GM19025 (cell line): ENCODE measurements around the gene C2CD4B.

Experiments
- ATAC-seq: cut with Tn5 transposase; IDR thresholded peaks from one replicate; pipeline ENCODE4 v1.9.1; 2021; ENCODE audit warnings: mild to moderate bottlenecking, low read depth, moderate library complexity; ENCODE audit not compliant: unreplicated experiment

The C2CD4B gene

GRCh38 chr15:62150445-62150844 lies 14.6 kb downstream of the C2CD4B start:
- ATAC-seq: no peak

GRCh38 chr15:62149729-62150128 lies 15.4 kb downstream of the C2CD4B start:
- no peak for ATAC-seq

DNA sequence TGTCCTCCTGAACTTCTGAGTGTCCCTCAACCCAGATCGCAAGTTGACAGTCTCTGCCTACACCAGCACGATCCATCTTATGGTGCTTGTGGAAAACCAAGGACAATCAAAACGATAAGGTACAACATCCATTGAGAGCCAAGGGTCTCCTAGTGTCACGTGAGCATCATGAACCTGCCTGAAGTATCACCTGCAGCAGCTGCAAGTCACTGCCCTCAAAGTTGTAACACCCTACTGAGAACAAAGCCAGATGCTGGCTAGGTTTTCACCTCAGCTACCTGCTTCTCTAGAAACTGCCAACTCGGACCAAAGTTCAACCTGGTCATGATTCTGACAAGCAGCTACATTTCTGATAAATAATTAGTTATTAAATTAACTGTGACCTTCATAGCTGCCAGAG lies 17.5 kb downstream of the C2CD4B start:
- no peak for ATAC-seq

- ATAC-seq: no peak
These were observed 17.9 kb downstream of the C2CD4B start for GRCh38 chr15:62147149-62147548.

DNA sequence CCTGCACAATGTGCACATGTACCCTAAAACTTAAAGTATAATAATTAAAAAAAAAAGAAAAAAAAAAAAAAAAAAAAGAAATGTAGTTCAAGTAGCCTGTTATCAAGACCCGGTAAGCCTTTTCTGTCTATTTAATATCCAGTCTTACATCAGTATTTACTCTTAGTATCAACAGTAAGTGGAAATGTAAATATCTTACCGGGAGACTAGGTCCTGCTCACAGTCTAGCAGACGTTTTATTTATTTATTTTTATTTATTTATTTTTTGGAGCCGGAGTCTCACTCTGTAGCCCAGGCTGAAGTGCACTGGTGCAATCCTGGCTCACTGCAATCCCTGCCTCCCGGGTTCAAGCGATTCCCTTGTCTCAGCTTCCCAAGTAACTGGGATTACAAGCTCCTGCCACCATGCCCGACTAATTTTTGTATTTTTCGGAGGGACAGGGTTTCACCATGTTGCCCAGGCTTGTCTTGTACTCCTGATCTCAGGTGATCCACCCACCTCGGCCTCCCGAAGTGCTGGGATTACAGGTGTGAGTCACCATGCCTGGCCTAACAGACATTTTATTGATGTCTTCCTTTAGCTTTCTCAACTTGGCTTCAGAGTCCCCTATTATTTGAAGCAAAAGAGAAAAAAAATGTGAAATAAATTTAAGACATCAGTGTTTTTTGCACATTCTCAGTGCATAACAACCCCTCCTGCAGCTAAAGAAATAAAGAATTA lies 19.9 kb downstream of the C2CD4B start:
- ATAC-seq: no peak

DNA sequence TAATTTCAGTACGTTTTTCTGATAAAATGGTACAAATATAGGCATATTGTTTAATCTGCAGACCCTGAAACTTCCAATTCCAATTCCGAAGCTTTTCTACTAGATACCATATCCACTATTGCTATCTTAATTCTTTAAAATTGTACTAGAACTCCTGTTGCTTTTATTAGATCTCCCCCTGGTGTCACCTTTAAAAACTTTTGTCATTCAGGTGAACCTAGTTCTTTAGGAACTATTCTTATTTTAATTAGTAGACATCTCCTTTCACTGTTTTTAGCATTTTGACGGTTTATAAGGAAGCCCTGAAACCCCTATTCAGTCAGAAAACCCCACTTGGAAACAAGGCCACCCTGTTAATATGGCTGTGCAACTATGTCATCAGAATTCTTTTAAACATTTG lies 22.3 kb downstream of the C2CD4B start:
- ATAC-seq: no peak

- ATAC-seq: no peak
These were observed 23.2 kb downstream of the C2CD4B start for GRCh38 chr15:62141643-62142588.

DNA sequence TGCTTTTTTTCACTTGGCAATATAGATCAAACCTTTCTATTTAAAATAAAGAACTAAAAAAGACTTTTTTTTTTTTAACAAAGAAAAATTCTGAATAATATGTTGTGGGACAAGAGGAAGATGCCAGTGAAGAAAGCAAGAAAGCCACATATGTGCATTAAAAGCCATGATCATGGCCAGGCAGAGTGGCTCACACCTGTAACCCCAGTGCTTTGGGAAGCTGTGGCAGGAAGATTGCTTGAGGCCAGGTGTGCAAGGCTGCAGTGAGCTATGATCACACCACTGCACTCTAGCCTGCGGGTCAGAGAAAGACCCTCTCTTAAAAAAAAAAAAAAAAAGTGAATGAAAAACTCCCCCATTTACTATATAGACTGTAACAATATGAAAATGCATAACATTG lies 23.9 kb downstream of the C2CD4B start:
- ATAC-seq: no peak

DNA sequence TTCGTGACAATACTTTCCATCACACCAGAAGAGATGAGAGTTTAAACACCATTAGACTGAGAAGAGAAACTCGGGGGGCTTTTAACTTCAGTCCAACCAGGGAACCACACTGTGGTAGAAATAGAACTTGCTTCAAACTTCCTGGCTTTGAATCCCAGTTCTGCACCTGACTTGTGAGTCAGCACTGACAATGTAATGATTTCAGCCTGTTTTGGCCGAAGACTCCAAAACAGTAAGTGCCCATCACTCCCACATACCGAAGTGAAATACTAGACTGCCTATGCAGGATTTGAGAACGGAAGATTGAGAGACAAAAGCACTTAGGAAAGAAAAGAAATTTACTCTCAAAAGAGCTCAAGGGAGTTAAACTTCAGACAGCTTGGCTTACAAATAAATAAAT lies 27.0 kb downstream of the C2CD4B start:
- no peak for ATAC-seq

GRCh38 chr15:62136911-62137865 lies 27.9 kb downstream of the C2CD4B start:
- ATAC-seq: no peak

GRCh38 chr15:62135532-62136134 lies 29.5 kb downstream of the C2CD4B start:
- no peak for ATAC-seq

DNA sequence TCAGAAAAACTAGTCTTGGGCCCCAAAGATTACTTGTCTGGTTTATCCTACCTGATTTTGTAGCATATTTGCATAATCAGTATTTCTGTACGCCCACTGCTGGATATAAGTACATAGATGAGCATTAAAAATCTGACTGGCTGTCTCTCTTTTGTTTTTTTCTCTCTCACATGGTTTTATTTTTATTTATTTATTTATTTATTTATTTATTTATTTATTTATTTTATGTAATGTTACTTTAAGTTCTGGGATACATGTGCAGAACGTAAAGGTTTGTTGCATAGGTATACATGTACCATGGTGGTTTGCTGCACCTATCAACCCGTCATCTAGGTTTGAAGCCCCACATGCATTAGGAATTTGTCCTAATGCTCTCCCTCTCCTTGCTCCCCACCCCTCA lies 31.9 kb downstream of the C2CD4B start:
- ATAC-seq: no peak

GRCh38 chr15:62128916-62129315 lies 36.2 kb downstream of the C2CD4B start:
- ATAC-seq: no peak

- no peak for ATAC-seq
These were observed 38.7 kb downstream of the C2CD4B start for GRCh38 chr15:62126364-62126763.

- ATAC-seq: no peak
These were observed 39.3 kb downstream of the C2CD4B start for GRCh38 chr15:62125773-62126172.

- no peak for ATAC-seq
These were observed 40.1 kb downstream of the C2CD4B start for GRCh38 chr15:62124973-62125303.

- ATAC-seq: no peak
These were observed 40.7 kb downstream of the C2CD4B start for GRCh38 chr15:62124176-62124972.

DNA sequence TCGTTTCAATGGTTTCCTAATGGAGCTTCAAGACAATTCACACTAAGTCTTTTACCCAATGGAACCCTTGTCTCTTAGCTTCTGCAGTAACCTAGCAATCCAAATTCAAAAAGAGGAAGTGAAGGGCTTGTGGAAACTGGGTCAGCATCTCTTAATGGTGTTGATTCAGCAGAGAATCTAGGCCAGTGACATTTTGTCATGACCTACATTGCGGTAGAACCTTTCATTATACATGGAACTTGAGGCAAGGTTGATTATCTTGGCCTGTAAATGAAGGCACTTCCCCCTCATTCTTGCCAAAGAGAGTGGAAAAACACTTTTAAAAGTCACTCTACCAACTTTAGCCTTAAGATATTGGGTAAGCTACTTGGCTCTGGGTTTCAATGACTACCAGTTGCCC lies 42.8 kb downstream of the C2CD4B start:
- no peak for ATAC-seq

DNA sequence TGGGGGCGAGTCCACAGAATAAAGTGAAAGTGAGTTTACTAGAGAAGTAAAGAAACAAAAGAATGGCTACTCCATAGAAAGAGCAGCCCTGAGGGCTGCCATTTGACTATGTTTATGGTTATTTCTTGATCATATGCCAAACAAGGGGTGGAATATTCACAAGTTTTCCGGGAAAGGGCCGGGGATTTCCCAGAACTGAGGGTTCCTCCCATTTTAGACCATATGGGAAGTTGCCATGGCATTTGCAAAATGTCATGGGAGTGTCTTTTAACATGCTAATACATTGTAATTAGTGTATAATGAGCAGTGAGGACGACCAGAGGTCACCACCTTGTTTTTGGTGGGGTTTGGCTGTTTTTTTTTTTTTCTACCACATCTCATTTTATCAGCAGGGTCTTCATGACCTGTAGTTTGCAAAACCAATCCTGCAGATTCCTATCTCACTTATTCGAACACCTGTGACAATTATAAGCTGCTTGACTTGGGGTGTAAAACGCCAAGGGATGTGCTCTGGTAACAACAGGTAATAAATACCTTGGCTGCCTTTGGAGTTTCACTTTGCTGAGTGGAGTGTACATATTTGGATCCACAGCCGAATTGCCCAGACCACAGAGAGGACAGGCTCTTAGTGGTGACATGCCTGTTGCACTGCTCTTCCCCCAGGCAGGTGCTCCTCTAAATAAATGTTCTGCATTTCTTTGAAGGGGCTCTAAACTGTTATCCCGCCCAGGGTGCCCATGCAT lies 43.6 kb downstream of the C2CD4B start:
- ATAC-seq: no peak
